Ovary (tissue), 9 donors: Measurements from ENCODE around the gene TRMT61A. TPM values are rescaled to one million over a fixed set of nuclear protein-coding genes. Genes with fewer than 3 reads are reported as not detected.
A peak's percentile ranks its signal among the peaks of the same experiment; 100 is the strongest.

Experiments used
- DNase-seq, 5 donors: peaks; one replicate each; pipeline ENCODE4 v3.0.0-alpha.2; 2019 to 2020
- H3K27ac ChIP-seq, 2 donors: fragments of 200-600 bp; one replicate each; pipeline versions ENCODE4 v1.5.1 to v1.8.0; 2019 to 2022
- H3K27me3 ChIP-seq: fragments of 200-600 bp; one replicate; pipeline ENCODE4 v1.8.0; 2022
- H3K36me3 ChIP-seq: fragments of 200-600 bp; sonication (generic); one replicate; pipeline ENCODE4 v1.5.1; 2019
- H3K4me1 ChIP-seq: one replicate; pipeline ENCODE4 v1.8.1; 2013; ENCODE audit warnings: mild to moderate bottlenecking, moderate library complexity; ENCODE audit not compliant: insufficient read depth
- H3K4me3 ChIP-seq: fragments of 200-600 bp; sonication (generic); one replicate; pipeline ENCODE4 v1.5.1; 2017
- H3K9me3 ChIP-seq, 2 donors: fragments of 200-600 bp in 1 of 2; sonication (generic) in 1 of 2; one replicate each; pipeline versions ENCODE4 v1.5.1 to v1.8.1; 2013 to 2019; ENCODE audit warnings: mild to moderate bottlenecking in 1 of 2, moderate library complexity in 1 of 2
- CTCF ChIP-seq, 3 donors: fragments of 450-650 bp in 2 of 3; fragments of 200-600 bp in 1 of 3; IDR thresholded peaks; one replicate each; pipeline versions ENCODE4 v1.5.1 to v1.8.0; 2016 to 2022; ENCODE audit warnings: antibody characterized with exemption in 3 of 3, mild to moderate bottlenecking in 1 of 3
- EP300 ChIP-seq: sonication (generic); formaldehyde crosslinking; IDR thresholded peaks from one replicate; pipeline ENCODE4 v1.6.1; 2017; ENCODE audit warnings: antibody characterized with exemption
- POLR2A ChIP-seq: fragments of 450-650 bp; IDR thresholded peaks from one replicate; pipeline ENCODE4 v1.6.1; 2017; ENCODE audit warnings: antibody characterized with exemption, mild to moderate bottlenecking, moderate library complexity
- WGBS, 3 donors: extraction: QIAGEN DNeasy Blood & Tissue Kit in 1 of 3; methylation state at CpG; one replicate each; pipeline versions ENCODE4 v1.1.5 to v1.1.7; 2013 to 2017; 5-methylcytosine and 5-hydroxymethylcytosine counted together
- intact Hi-C, 4 donors: fragments of 100-400 bp; cut with DNase I; formaldehyde crosslinking; loops; one replicate each; pipeline versions ENCODE4 v1.11.0 to v1.15.1; 2022 to 2023
- polyA plus RNA-seq, 2 donors: library from polyadenylated mRNA; stranded (reverse); fragments of 200-250 nt in 1 of 2; fragments of 350-450 nt in 1 of 2; fragmentation: Illumina TruSeq in 1 of 2; extraction: RNeasy Lipid Tissue Mini Kit (QIAGEN cat#74804) in 1 of 2; gene quantifications; one replicate each; pipeline ENCODE4 v1.2.3, GENCODE V29; 2013 to 2014
- total RNA-seq, 7 donors: library from RNA; depleted of rRNA in 2 of 7; stranded (reverse); fragments of >200 nt in 2 of 7; fragmentation: NEBNext Ultra II Directional in 3 of 7; extraction: Animal tissue kit (Norgen Biotek cat#: 25700) in 3 of 7; gene quantifications; one replicate each; pipeline versions ENCODE4 v1.1.0 to v1.2.4, GENCODE V29; 2016 to 2023
- donor health status: DM: no; HTN: no; CAD: no; lungs with moderate emphysema.
- donor health status: DM: no; HTN: no; CAD: no.
- donor health status: Bipolar disorder and iron deficiency.
- donor health status: DM: yes; HTN: yes; CAD: no.
- donor health status: DM: no; HTN: no; CAD: no.
- donor health status: DM: yes; HTN: yes; CAD: no.

TRMT61A gene
- total and polyA plus RNA-seq, 9 donors = 0.62 to 20.9 (median 12.8) TPM

DNA sequence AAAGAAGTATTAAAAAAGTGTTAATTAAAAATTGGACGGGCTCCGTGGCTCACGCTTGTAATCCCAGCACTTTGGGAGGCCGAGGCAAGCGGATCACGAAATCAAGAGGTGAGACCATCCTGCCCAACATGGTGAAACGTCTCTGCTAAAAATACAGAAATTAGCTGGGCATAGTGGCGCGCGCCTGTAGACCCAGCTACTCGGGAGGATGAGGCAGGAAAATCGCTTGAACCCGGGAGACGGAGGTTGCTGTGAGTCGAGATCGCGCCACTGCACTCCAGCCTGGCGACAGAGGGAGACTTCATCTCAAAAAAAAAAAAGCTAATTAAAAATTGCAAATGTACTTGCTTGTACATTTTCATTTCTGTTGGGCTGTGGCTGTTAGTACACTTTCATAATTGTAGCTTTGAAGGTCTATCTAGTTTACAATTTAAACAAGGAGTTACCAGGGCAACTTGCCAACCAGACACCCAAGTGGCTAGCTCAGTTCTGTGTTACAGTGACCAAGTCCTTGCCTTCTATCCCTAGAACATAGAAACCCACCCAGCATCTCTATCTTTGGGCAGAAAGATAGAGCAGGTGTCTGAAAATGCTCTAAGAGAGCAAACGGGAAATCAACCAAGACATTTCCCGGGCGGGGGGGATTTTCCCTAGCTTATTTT is 35.0 kb downstream of the TRMT61A start:
- H3K4me1 ChIP-seq = peaks cover 8% of the 10 kb centered on the region
- no peaks in the 10 kb centered on the region for H3K27me3 ChIP-seq
- H3K9me3 ChIP-seq = no peaks in the 10 kb centered on the region
- peak overlapping the region; percentile 93 for H3K4me3 ChIP-seq
- peak in 1 of 5 donors; percentile 14 for DNase-seq
- TF ChIP-seq POLR2A = no peak
- TF ChIP-seq EP300 = no peak
- TF ChIP-seq CTCF (IDR thresholded peaks at IDR 0.05) = no peak
- no peaks in the 10 kb centered on the region for H3K36me3 ChIP-seq
- H3K27ac ChIP-seq = no peak overlapping the region
- 38 to 56% (median 45%) methylated on average over 21 of the region's 21 CpGs for WGBS, 3 donors
- intact Hi-C loops = loop anchor here in 1 of 4 donors (10.0 kb wide), 1 partner anchor 61 kb away; the partner anchor contains the start of gene KLC1

DNA sequence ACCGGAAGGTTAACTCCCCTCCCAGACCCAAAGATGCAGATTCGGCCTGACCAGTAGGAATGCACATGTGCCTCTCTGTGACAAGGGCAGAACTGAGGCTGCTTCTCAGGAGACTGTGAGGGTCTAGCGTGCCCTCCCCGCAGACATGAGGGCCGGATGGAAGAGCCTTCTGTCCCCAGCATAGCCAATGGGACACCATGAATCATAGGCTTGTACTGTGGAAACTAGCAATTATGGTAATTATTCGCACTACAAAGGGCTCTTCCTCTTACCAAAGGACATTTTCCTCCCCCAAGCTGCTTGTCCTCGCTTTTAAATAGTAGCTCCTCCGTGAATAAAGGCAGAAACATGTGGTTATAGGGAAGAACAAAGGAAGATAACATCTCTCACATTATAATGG is 40.0 kb downstream of the TRMT61A start:
- H3K4me1 ChIP-seq = peaks cover 3% of the 10 kb centered on the region
- TF ChIP-seq EP300 = no peak
- TF ChIP-seq POLR2A = no peak
- TF ChIP-seq CTCF (IDR thresholded peaks at IDR 0.05) = no peak
- H3K9me3 ChIP-seq = no peaks in the 10 kb centered on the region
- H3K4me3 ChIP-seq = no peak overlapping the region
- no peaks in the 10 kb centered on the region for H3K27me3 ChIP-seq
- 74 to 84% (median 74%) methylated on average over 8 of the region's 8 CpGs for WGBS, 3 donors
- intact Hi-C loops = loop anchor here in 1 of 4 donors (10.0 kb wide), 1 partner anchor 56 kb away; the partner anchor contains the start of gene KLC1
- no peak for DNase-seq
- H3K27ac ChIP-seq = no peak overlapping the region
- no peaks in the 10 kb centered on the region for H3K36me3 ChIP-seq

GRCh38 chr14:103569408-103569807 is 40.4 kb downstream of the TRMT61A start:
- Histone ChIP-seq H3K9me3 (no peaks in the 10 kb centered on the region), H3K4me3 (no peak overlapping the region), H3K27ac (no peak overlapping the region), H3K27me3 (no peaks in the 10 kb centered on the region), H3K36me3 (no peaks in the 10 kb centered on the region), H3K4me1 (peaks cover 2% of the 10 kb centered on the region)
- 71 to 84% (median 76%) methylated on average over 11 of the region's 11 CpGs for WGBS, 3 donors
- no peak for TF ChIP-seq CTCF (IDR thresholded peaks at IDR 0.05)
- no peak for TF ChIP-seq EP300
- DNase-seq = no peak
- intact Hi-C loops = loop anchor here in 1 of 4 donors (10.0 kb wide), 1 partner anchor 55 kb away; the partner anchor contains the start of gene KLC1

GRCh38 chr14:103574104-103574503 is 45.1 kb downstream of the TRMT61A start:
- no peaks in the 10 kb centered on the region for H3K36me3 ChIP-seq
- H3K9me3 ChIP-seq = no peaks in the 10 kb centered on the region
- WGBS, 3 donors = 61 to 70% (median 67%) methylated on average over 6 of the region's 6 CpGs
- DNase-seq = no peak
- intact Hi-C loops = loop anchor here in 1 of 4 donors (10.0 kb wide), 2 partner anchors 161 to 341 kb away; no protein-coding TSS in a partner anchor
- H3K4me1 ChIP-seq = peaks cover 6% of the 10 kb centered on the region
- H3K27me3 ChIP-seq = no peaks in the 10 kb centered on the region
- no peak overlapping the region for H3K4me3 ChIP-seq
- no peak overlapping the region for H3K27ac ChIP-seq
- TF ChIP-seq EP300 (no peak), POLR2A (no peak), CTCF (IDR thresholded peaks at IDR 0.05) (no peak)
